KOPT-K1 (cell line): ENCODE data around the gene RPEL1.

ENCODE experiments used
- H3K27ac ChIP-seq: fragments of 200-600 bp; sonication (generic); 2 replicates; pipeline ENCODE4 v1.5.1; 2016; ENCODE audit warnings: antibody characterized with exemption, mild to moderate bottlenecking, low read depth, low read length; ENCODE audit not compliant: poor library complexity, severe bottlenecking
- H3K36me3 ChIP-seq: fragments of 200-600 bp; sonication (generic); 2 replicates; pipeline ENCODE4 v1.5.1; 2017; ENCODE audit warnings: antibody characterized with exemption, mild to moderate bottlenecking, low read length, moderate library complexity; ENCODE audit not compliant: insufficient read depth
- H3K9me3 ChIP-seq: fragments of 200-600 bp; sonication (generic); 2 replicates; pipeline ENCODE4 v1.5.1; 2017; ENCODE audit warnings: antibody characterized with exemption, low read length, mild to moderate bottlenecking; ENCODE audit not compliant: insufficient read depth, poor library complexity, severe bottlenecking

Gene RPEL1

GRCh38 chr10:103282961-103283360, 37.3 kb downstream of the RPEL1 start:
- Histone ChIP-seq H3K27ac (no peak overlapping the region), H3K9me3 (peaks cover 8% of the 10 kb centered on the region), H3K36me3 (no peaks in the 10 kb centered on the region)

- H3K36me3 ChIP-seq, result no peaks in the 10 kb centered on the region
- no peaks in the 10 kb centered on the region for H3K9me3 ChIP-seq
- no peak overlapping the region for H3K27ac ChIP-seq
These were observed 38.5 kb downstream of the RPEL1 start for GRCh38 chr10:103284170-103284569.

- no peaks in the 10 kb centered on the region for H3K36me3 ChIP-seq
- H3K9me3 ChIP-seq, result no peaks in the 10 kb centered on the region
- H3K27ac ChIP-seq, result no peak overlapping the region
These were observed 42.3 kb downstream of the RPEL1 start for GRCh38 chr10:103287992-103288391.

GRCh38 chr10:103291588-103291987, 45.9 kb downstream of the RPEL1 start:
- no peak overlapping the region for H3K27ac ChIP-seq
- H3K36me3 ChIP-seq, result no peaks in the 10 kb centered on the region
- no peaks in the 10 kb centered on the region for H3K9me3 ChIP-seq

- Histone ChIP-seq H3K36me3 (no peaks in the 10 kb centered on the region), H3K27ac (no peak overlapping the region), H3K9me3 (no peaks in the 10 kb centered on the region)
These were observed 49.8 kb downstream of the RPEL1 start for GRCh38 chr10:103295374-103296015.
